COLO668 (cell line): ENCODE data around the gene EGFL7.

Source experiments
- DNase-seq: peaks from one replicate; lab custom pipeline; 2025; ENCODE audit not compliant: unreplicated experiment; lab: John Stamatoyannopoulos, UW

EGFL7 gene

DNA sequence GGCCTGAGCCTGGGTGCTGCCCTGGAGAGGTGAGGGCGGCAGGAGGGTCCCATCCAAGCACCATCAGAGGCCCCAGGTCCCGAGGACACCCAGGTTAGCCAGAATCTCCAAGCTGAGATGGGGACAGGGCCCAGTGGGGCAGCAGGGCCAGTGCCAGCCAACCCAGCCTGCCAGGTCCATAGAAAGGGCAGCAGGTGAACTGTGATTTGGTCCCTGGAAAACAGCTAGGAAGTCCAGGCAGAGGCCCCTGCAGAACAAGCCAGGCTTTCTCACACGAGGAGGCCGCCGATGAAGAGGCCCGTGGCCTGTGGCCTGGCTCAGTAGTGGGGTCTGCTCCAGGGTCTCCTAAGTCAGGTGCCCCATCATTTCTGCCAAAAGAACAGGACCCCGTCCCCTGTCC is 22.5 kb downstream of the EGFL7 start:
- no peak for DNase-seq

DNA sequence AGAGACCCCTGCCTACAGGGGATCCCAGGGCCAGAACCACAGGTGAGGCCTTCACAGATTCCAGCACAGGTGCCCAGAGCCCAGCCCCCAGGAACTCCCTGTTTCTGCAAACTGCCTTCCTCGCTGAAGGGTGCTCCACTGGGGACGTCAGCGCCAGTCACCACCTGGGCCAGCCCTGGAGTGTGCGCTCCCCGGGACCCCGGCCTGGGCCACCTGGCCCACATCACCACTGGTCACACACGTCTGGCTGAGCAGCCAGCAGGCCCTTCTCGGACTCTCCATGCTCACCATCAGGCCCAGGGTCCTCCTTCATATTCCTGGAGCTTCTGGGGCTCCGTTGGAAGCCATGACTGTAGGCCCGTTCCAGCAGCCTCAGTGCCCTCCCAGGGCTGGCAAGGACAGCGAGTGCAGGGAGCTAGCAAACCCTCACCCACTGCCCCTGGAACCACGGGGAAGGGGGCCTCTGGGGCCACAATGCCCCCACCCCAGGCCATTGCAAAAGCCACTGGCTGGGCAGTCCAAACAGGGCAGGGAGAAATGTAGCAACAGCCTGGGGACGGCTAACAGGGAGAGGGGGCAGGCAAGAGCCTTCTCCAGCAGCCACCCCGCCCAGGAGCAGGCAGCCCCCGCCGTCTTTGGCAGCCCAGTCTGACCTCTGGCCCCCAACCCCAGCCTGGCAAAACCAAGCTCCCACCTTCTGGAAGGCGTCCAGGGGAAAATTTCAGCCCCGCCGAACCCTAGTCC is 23.2 kb downstream of the EGFL7 start:
- peak; percentile 26 for DNase-seq

DNA sequence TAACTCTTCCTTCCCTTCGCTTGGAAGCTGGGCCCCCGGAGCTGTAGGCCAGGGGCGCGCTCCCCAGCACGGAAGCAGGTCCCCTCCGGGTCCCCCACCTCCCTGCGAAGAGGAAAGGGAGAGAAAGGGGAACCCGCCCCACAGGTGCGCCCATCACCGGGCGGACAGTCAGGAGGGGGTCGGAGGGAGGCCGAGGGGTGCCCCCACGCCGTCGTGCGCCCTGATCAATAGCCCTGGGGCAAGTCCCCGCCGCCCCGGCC is 23.7 kb downstream of the EGFL7 start:
- DNase-seq: no peak

DNA sequence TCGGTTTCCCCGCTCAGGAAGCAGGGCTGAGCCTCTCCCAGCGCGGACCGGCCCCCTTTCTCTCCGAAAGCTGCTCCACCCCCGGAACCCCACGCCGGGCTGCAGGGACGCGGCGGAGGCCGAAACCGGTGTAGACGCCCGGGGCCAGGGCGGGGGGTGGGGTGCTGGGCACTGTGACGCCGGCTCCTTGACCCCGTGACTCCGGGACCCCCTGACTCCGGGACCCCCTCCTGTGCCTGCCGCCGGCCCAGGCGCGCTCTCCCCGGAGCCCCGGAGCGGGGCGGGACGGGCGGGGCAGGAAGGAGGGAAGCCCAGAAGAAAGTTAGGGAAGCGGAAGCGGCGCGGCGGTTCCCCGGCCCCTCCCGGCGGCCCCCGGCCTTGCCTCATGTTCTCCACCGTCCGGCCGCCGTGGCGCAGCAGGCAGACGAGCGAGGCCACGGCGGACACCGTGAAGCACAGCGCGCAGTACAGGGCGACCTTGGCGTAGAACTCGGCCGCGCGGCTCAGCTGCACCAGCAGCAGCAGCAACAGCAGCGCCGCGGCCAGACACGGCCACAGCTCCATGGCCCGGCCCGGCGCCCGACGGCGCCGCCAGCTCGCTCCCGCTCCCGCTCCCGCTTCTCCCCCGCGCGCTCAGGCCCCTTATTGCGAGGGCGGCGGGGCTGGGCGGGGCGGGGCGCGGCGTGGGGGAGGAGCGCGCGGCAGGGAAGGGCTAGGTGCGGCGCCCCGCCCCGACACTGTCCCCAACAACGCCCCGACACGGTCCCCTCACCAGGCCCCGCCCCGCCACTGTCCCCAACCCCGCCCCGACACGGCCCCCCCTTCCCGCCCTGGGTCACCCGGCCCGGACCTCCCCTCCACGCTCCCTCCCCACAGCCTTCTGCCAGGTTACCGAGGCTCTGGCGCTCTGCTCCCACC is 24.3 kb downstream of the EGFL7 start, which contains the start of gene AGPAT2:
Gene AGPAT2 (minus strand): TSS at position 664 of the 918 bp plus-strand sequence. CDS start 100 bp downstream, at position 564.
- DNase-seq: peak; percentile 88

DNA sequence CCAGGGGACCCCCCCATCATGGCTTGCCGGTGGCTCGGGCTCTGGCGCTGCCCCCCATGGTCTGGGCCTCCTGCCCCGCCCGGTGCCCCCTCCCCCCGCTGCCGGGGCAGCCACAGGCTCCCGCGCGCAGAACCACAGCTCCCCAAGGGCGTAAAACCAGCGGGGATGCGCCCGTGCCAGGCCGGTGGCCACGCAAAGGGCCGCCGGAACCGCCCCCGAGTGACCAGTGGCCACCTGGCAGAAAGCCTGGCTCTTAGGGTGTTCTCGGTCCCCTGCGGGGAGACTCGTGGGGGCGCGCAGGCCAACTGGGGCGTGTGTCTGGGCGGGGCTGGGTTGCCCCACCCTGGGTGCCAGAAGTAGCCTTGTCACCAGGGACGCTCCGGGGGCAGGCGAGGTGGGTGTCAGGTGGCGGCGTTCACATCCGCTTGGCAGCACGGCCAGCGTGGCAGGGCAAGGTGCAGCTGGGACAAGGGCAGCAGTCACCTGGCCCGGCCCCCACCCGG is 25.1 kb downstream of the EGFL7 start:
- peak; percentile 82 for DNase-seq

DNA sequence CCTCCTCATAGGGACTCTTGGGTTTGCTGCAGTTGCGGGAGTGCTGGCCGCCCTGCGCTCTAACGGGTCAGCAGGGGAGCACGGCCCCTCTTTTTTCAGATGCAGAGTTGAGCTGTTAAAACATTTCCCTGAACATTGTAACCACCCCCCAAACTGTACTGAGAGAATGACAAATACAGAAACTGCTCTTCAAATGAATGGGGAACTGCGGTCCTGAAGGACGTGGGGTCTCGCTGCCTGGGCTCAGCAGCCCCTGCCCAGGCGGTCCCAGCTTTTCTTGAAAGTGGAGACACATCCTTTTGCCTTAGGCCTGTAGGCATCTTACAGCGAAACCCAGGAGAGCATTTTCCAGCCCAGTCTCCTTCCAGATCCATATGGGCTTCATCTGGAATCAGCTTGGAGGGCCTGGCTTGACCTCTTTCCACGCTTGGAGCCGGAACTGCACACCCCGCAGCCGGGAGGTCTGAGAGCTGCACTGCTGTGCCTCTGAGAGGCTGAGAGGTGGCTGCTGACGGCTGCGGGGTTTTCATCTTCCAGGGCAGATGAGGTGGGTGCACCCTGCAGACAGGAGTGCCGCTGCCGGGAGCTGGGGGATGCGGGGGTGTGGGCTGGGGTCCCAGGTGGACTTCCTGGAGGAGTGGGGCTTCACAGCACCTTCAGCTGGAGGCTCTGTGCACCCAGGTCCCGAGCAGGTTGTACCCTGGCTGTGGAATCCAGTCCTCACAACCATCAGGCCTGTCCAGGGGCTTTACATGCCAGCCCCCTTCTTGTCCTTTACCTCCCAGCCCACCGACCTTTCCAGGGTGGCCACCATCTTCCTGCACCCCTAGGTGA is 25.8 kb downstream of the EGFL7 start:
- no peak for DNase-seq

DNA sequence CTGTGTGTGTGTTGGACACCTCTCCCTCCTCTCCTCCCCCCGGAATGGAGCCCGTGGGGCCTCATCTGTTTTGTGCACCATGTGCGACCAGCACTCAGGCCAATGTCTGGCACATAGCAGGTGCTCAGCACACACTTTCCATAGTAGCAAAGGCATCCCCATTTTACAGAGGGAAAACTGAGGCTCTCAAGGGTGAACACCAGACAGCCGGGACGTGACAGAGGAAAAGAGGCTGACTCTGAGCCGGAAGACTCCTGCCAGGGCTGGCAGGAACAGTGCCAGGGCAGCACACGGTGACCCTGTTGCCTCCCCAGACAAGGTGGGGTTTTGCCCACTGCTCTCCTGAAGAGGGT is 26.4 kb downstream of the EGFL7 start:
- DNase-seq: no peak

DNA sequence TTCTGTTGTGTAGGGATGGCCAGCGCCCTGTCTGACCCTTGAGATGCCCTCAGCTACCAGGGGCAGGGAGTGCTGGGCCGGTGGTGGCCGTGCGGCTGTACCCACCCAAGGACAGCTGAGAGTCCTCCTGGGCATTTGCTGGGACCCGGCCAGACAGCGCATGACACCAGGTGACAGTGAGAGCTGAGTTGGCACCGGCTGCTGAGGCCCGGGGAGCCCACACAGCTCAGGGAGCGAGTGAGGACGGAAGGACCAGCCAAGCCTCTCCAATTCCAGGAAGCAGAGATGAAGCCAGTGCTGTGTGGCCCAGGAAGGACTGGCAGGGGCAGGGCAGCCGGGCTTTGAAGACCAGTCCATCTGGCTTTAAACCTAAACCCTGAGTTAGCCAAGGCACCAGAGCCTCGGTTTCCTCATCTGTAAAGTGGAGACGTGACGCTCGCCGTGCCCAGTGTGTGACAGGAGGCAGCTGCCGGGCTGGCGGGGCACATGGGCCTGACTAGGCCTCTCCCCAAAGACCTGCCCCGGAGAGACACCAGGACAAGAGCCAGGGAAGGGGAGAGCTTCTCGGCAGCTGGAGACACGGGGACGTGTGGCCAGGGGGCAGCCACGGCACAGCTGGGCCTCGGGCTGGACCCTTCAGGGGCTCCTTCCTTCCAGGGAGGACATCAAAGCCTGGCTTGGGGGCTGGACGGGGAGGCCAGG is 27.5 kb downstream of the EGFL7 start:
- DNase-seq: no peak

DNA sequence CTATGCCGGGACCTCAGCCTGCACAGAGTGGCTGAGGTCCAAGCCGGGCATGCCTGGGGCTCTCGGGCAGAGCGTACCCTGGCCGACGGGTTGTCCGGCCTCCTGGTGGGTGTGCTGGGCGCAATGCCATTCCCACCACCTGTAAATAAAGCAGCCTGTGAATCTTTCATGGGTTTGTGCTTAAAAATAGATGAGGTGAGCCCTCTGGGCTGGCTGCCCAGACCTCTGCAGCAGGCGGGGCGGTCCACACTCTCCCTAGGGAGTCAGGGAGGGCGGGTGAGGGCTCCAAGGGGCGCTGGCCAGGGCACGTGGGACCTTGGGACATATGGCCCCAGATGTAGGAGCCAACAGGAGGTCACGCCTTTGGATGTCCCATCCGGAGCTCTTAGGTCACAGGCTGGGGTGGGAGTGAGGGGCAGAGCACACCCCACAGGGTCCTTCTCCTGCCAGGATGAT is 28.1 kb downstream of the EGFL7 start:
- no peak for DNase-seq

DNA sequence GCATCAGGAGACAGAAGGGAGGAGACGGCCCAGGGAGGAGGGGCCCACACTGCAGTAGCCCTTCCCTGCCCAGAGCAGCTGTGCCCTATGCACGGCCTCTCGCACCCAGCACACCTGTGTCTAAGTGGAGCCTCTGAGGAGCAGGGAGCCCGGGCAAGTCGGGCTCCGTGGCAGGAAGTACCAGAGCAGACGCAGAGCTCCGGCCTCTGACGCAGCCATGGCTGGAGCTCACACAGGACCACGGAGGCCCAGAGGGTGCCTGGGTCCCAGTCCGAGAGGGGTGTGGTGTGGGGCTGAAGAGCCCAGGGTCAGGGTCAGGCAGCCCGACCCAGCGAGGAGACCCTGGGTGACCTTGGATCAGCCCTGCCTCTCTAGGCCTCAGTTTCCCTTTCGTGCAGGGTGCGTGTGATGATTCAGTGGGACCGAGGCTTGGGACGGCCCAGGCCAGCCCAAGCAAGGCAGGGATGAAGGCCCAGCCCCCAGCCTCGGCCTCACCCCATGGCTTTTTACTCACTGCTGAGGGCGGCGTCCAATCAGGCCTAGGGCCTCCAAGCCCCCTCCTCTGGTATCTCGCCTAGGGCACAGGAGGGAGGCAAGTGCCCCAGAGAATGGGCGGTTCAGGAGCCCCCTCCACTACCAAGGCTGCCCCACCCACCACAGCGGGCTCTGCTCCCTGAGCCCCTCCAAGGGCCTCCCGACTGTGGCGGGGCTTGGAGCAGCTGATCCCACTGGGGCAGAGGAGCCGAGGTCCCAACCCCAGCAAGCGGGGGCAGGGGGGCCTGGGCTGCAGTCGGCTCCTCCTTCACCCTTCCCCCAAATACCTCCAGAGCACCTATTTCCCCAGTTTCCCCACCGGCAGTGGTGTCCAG is 28.8 kb downstream of the EGFL7 start:
- no peak for DNase-seq

DNA sequence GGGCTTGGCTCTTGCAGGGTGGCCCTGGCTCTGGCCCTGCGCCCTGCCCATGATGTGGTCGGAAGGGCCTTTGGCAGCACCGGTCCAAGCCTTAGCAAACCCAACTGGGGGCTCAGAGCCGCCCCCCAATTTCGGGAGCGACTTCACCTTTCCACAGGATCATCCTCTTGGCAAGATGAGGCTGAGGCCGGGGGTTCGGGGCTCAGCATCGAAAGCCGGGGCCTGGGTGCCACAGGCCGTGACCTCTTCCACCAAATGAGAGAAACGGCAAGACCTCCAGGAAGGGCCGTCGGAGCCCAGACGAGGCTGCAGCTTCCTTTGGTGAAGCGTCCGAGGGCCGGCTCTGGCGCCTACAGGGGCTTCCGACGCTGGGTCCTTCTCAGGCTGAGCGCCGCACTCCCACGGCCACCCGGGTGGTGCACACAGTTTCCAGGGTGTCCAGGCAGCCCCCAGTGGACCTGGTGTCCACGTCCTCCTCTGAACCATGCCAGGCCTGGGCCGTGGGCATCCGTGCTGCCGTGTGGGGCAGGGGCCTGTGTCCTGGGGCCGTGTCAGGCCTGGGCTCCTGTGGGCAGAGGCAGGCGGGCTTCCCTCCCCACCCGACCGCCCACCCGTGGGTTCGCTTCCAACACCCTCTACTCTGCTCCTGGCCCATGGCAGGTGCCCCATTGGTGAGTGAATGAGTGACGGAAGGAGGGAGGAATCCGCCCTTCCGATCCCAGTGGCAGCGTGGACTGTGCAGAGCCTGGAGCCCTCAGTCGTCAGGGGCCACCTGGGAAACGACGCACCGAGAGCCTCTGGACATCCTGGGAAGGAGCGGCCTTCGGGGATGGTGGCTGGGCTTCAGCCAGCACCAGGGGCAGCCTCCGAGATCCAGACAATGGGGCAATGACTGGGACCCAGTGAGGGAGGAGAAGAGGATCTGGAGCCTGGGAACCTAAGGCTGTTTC is 29.7 kb downstream of the EGFL7 start:
- no peak for DNase-seq

DNA sequence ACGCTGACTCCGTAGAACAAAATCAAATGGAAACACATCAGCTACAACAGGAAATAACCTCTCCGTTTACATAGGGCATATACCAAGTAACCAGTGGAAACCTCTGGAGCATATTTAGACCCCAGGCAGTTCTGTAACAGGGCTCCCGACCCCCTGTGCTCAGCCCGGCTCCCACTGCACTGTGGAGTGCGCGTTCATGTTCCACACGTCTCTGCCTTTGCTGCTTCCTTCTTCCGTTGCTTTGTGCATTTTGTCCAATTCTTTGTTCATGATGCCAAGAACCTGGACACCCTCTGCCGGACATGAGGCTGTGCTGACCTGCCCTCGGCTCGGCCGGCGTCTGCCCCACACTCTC is 30.4 kb downstream of the EGFL7 start:
- no peak for DNase-seq

DNA sequence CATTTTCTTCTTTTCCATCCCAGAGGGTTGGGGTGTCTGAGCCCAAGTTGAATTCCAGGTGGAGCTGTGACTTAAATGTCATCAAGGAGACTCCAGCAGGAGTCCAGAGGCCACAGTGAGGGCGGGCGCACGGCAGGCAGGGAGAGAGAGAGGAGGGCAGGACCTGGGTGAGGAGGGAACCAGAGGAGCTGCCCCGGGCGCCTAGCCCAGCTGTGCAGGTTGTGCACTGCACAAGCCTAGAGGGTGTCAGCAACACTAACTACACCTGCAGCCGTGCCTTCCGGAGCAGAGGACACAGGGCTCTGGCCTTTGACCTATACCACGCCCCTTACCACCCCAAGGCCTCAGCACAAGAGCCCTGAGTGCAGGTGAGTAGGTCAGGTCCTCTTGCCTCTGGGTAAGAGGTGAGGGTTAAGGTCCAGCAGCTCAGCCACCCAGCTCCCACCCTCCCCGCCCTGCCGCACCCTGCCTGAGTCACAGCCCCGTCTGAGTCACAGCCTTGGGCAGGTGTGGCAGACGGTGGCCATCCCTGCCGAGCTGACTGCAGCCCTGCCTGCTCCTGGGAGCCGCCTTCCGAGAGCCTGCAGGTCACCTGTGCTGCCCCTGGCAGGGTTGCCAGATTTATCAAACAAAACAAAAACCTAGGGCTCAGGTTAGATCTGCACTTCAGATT is 30.9 kb downstream of the EGFL7 start:
- peak; percentile 90 for DNase-seq

DNA sequence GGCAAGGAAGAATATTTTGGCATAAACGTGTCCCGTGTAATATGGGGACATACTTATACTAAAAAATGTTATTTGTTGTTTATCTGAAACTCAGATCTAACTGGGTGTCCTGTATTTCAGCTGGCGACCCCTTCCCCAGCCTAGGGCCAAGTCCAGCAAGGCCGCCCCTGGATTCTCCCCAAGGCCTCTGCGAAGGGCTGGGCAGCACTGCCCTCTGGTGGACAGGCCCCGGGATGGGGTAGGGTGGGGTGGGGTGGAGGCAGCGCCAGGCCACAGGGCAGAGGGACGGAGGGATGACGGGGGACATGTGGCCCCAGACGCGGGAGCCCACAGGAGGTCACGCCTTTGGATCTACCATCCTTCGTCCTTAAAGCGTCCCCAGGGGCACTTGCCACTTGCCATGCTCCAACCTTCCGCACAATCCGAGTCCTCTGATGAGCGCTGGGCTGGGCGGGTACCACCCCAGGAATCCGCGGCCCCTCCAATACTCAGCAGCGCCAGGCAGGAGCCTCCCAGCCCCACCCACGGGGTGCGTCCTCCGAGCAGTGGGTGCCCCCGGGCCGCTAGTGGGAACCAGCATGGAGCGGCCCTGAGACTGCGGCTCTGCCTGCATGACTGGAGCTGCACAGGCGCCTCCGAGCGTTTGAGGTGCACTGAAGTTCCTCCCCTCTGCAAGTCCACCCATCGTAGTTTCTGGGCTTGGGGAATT is 31.6 kb downstream of the EGFL7 start:
- peak; percentile 86 for DNase-seq

DNA sequence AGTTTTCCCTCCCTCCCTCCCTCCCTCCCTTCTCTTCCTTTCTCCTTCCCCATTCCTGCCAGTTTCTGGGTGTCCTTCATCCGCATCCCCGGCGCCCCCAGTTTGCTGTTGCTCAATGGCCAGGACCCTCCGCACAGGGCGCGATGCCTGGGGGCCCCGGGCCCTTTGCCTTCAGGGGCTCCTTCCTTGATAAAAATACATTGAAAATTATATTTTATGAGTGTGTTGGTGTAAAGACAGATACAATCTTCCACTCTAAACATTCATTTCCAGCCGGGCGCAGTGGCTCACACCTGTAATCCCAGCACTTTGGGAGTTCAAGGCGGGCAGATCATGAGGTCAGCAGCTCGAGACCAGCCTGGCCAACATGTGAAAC is 32.1 kb downstream of the EGFL7 start:
- no peak for DNase-seq

DNA sequence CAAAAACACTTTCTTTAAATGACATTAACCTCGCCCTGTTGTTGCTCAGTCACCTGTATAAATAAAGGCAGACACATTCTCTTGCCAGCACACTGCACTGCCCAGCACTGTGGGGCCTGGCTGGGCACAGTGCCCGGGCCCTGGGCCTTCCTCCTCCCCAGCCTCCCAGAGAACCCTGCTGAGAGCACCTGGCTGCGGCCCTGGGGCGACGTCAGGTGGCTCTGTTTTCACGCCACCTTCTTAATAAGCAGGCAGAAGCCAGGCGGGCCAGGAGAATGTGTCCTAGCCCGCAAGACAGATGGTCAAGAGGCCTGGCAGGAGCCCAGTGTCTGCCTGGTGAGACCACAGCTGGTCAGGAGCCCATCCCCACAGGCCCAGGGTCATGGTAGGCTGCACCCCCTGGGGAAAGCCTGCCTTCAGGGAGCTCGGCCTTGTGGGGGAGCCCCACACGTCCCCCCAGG is 32.7 kb downstream of the EGFL7 start:
- DNase-seq: peak; percentile 95

DNA sequence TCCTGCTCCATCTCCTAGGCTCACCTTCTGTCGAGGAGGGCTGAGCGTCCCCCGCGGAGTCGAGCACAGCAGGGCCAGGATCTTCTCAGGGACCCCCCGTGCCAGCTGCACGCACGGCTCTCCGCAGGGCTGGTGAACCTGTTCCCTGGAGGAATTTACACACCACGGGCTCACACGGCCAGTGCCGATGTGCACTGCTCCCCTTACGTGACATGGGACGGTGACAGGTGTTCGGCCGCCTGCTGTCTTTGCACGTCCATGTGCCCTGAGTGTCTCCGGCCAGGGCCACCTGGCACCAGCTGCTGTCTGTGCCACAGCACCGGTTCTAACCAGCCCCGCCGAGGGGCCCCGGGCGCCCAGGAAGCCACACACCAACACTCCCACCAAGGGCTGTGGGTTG is 33.2 kb downstream of the EGFL7 start:
- DNase-seq: peak; percentile 97
